Cardiac muscle cell (in vitro differentiated cells and primary cell): ENCODE measurements around the gene PPOX. TPM values are rescaled to one million over a fixed set of nuclear protein-coding genes. Genes with fewer than 3 reads are reported as not detected.
A peak's percentile ranks its signal among the peaks of the same experiment; 100 is the strongest.

ENCODE experiments used
- DNase-seq, 2 donors: peaks; one replicate each; pipeline versions ENCODE4 v3.0.0 to v3.0.0-alpha.2; 2010 to 2017; ENCODE audit warnings: low read depth in 1 of 2, low spot score in 1 of 2
- H3K27ac ChIP-seq: fragments of 200-600 bp; sonication (generic); 2 replicates; pipeline ENCODE4 v1.5.1; 2016
- H3K27me3 ChIP-seq: fragments of 200-600 bp; sonication (generic); 2 replicates; pipeline ENCODE4 v1.6.0; 2016; ENCODE audit warnings: control low read depth
- H3K36me3 ChIP-seq: fragments of 200-600 bp; sonication (generic); 2 replicates; pipeline ENCODE4 v1.5.1; 2016; ENCODE audit warnings: control low read depth
- H3K4me1 ChIP-seq: fragments of 200-600 bp; sonication (generic); 2 replicates; pipeline ENCODE4 v1.8.1; 2017; ENCODE audit warnings: low read depth, mild to moderate bottlenecking, mixed run types
- H3K4me3 ChIP-seq: fragments of 200-600 bp; sonication (generic); 2 replicates; pipeline ENCODE4 v1.5.1; 2016; ENCODE audit warnings: mild to moderate bottlenecking
- H3K9me3 ChIP-seq: fragments of 200-600 bp; sonication (generic); 2 replicates; pipeline ENCODE4 v1.5.1; 2017; ENCODE audit warnings: low read depth, mild to moderate bottlenecking, control low read depth
- CTCF ChIP-seq: IDR thresholded peaks from 2 replicates; pipeline ENCODE4 v1.5.1; 2012; ENCODE audit warnings: low read depth, mild to moderate bottlenecking, low read length
- polyA plus RNA-seq: library from polyadenylated mRNA; unstranded; fragments of >200 nt; fragmentation: Nextera tagmentation; extraction: Ambion mirVana; gene quantifications from 2 replicates; pipeline ENCODE4 v1.2.1, GENCODE V29; 2016
- total RNA-seq: library from RNA; depleted of rRNA; stranded (reverse); fragments of >200 nt; gene quantifications from 2 replicates; pipeline ENCODE4 v1.2.3, GENCODE V29; 2016

The PPOX gene
- total and polyA plus RNA-seq, 2 experiments from 2014 or later, result 53.8 to 67.1 TPM

- peak overlapping the region; percentile 60 for H3K4me3 ChIP-seq
- H3K36me3 ChIP-seq, result peaks cover 21% of the 10 kb centered on the region
- H3K4me1 ChIP-seq, result no peaks in the 10 kb centered on the region
- DNase-seq, result peak in 1 of 2 donors; percentile 59
- H3K9me3 ChIP-seq, result no peaks in the 10 kb centered on the region
- H3K27ac ChIP-seq, result peak overlapping the region; percentile 40
- TF ChIP-seq CTCF, result no peak
- no peaks in the 10 kb centered on the region for H3K27me3 ChIP-seq
Observed at GRCh38 chr1:161166669-161167548, 683 bp downstream of the PPOX start.

GRCh38 chr1:161168906-161169305, 2.7 kb downstream of the PPOX start:
- peaks cover 30% of the 10 kb centered on the region for H3K36me3 ChIP-seq
- no peaks in the 10 kb centered on the region for H3K27me3 ChIP-seq

DNA sequence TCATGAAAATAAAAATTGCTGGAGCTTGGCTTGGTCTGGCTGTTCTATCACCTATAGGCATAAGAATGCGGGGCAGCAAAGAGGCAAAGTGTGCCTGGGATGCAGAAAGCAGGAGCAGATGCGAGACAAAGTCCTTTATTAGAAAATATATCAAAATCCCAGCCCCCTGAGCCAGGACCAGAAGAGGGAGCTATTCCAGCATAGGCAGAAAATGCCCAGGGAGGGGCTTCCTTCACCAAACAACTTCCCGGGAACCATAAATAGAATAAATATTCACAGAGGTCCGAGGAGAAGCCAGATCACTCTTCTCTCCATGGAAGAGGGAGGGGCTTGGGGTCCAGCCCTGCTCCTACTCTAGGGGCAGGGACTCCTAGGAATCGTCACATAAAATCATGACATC, 5.0 kb downstream of the PPOX start:
- Histone ChIP-seq H3K36me3 (peaks cover 37% of the 10 kb centered on the region), H3K9me3 (no peaks in the 10 kb centered on the region)
- peak; percentile 15 for TF ChIP-seq CTCF

More at GRCh38 chr1:161168906-161169305, 2.7 kb downstream of the PPOX start:
- no peak overlapping the region for H3K27ac ChIP-seq
- no peaks in the 10 kb centered on the region for H3K4me1 ChIP-seq
- no peak for DNase-seq
- no peaks in the 10 kb centered on the region for H3K9me3 ChIP-seq
- no peak for TF ChIP-seq CTCF
- H3K4me3 ChIP-seq, result no peak overlapping the region

GRCh38 chr1:161171696-161172095, 5.5 kb downstream of the PPOX start:
- no peak for TF ChIP-seq CTCF
- H3K9me3 ChIP-seq, result no peaks in the 10 kb centered on the region
- no peaks in the 10 kb centered on the region for H3K4me1 ChIP-seq
- DNase-seq, result no peak
- H3K27ac ChIP-seq, result no peak overlapping the region
- peaks cover 37% of the 10 kb centered on the region for H3K36me3 ChIP-seq
- H3K27me3 ChIP-seq, result no peaks in the 10 kb centered on the region
- H3K4me3 ChIP-seq, result no peak overlapping the region

More for the DNA sequence above, 5.0 kb downstream of the PPOX start:
- no peaks in the 10 kb centered on the region for H3K4me1 ChIP-seq
- no peak for DNase-seq
- no peak overlapping the region for H3K27ac ChIP-seq
- no peaks in the 10 kb centered on the region for H3K27me3 ChIP-seq
- no peak overlapping the region for H3K4me3 ChIP-seq

DNA sequence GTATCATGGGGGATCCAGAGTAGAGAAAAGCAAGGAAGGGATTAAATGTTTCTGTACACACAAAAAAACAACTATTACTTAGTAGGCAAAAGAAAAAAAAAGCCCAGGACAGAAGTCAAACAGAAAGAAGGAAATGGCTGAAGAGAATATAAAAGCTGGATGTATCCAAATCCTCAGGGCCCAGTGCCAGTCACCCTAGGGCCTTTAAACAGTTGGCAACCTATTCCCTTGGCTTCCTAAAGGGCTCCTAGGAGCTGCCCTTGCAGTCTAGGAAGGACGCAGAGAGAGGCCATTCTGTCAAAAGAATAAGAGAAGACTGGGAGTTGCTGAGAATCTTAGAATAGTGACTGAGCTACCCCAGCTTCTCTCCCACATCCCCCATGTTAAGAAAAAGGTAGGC, 6.1 kb downstream of the PPOX start:
- DNase-seq, result no peak
- H3K9me3 ChIP-seq, result no peaks in the 10 kb centered on the region
- no peak overlapping the region for H3K4me3 ChIP-seq
- peaks cover 37% of the 10 kb centered on the region for H3K36me3 ChIP-seq
- H3K4me1 ChIP-seq, result no peaks in the 10 kb centered on the region
- H3K27ac ChIP-seq, result no peak overlapping the region
- no peak for TF ChIP-seq CTCF
- no peaks in the 10 kb centered on the region for H3K27me3 ChIP-seq
